Spinal cord (tissue), 10 donors: Measurements from ENCODE around the gene HERC2. TPM values are rescaled to one million over a fixed set of nuclear protein-coding genes. Genes with fewer than 3 reads are reported as not detected.

Experiments
- DNase-seq, 6 donors: peaks; one replicate each; pipeline versions ENCODE4 v3.0.0 to v3.0.0-alpha.2; 2013 to 2015; ENCODE audit warnings: low spot score in 6 of 6, low read depth in 4 of 6
- H3K27ac ChIP-seq: one replicate; pipeline ENCODE4 v1.5.1; 2013; ENCODE audit warnings: low read depth, low read length, control low read depth
- H3K27me3 ChIP-seq: one replicate; pipeline ENCODE4 v1.6.1; 2013; ENCODE audit warnings: low read length; ENCODE audit not compliant: control insufficient read depth, insufficient read depth
- H3K36me3 ChIP-seq: one replicate; pipeline ENCODE4 v1.6.1; 2013; ENCODE audit warnings: low read length; ENCODE audit not compliant: control insufficient read depth, insufficient read depth
- H3K4me1 ChIP-seq: one replicate; pipeline ENCODE4 v1.6.1; 2013; ENCODE audit warnings: low read length; ENCODE audit not compliant: control insufficient read depth, insufficient read depth
- H3K4me3 ChIP-seq: one replicate; pipeline ENCODE4 v1.5.1; 2013; ENCODE audit warnings: low read depth, low read length, control low read depth
- H3K9me3 ChIP-seq: one replicate; pipeline ENCODE4 v1.6.1; 2013; ENCODE audit warnings: low read length; ENCODE audit not compliant: control insufficient read depth, insufficient read depth
- WGBS: methylation state at CpG from one replicate; pipeline ENCODE4 v1.1.5; 2013; ENCODE audit warnings: missing lambda C conversion rate; ENCODE audit not compliant: insufficient coverage; 5-methylcytosine and 5-hydroxymethylcytosine counted together
- polyA plus RNA-seq, 2 donors: library from polyadenylated mRNA; unstranded; fragments of 120-200 nt; gene quantifications; one replicate each; pipeline ENCODE4 v1.2.1, GENCODE V29; 2013; ENCODE audit not compliant: insufficient read length in 2 of 2
- total RNA-seq, 2 donors: library from RNA; depleted of rRNA in 1 of 2; stranded (reverse); fragments of 120-200 nt in 1 of 2; fragments of >200 nt in 1 of 2; gene quantifications; one replicate each; pipeline versions ENCODE4 v1.2.3 to v1.2.4, GENCODE V29; 2013 to 2014
- donor health status: healthy.

HERC2 gene
- total and polyA plus RNA-seq, 4 donors, result 62.9 to 96.2 (median 78.5) TPM

- Histone ChIP-seq H3K4me3 (no peak overlapping the region), H3K27ac (no peak overlapping the region), H3K27me3 (no peaks in the 10 kb centered on the region), H3K4me1 (no peaks in the 10 kb centered on the region), H3K36me3 (peaks cover 11% of the 10 kb centered on the region), H3K9me3 (peaks cover 1% of the 10 kb centered on the region)
- DNase-seq, result no peak
- WGBS, result no CpG with 5 or more reads among the region's 3 CpGs
These were observed 35.9 kb downstream of the HERC2 start for GRCh38 chr15:28286031-28286430.

GRCh38 chr15:28281876-28282275 is 40.1 kb downstream of the HERC2 start:
- Histone ChIP-seq H3K9me3 (no peaks in the 10 kb centered on the region), H3K36me3 (peaks cover 14% of the 10 kb centered on the region), H3K27ac (no peak overlapping the region), H3K4me1 (peaks cover 5% of the 10 kb centered on the region), H3K27me3 (no peaks in the 10 kb centered on the region), H3K4me3 (no peak overlapping the region)
- DNase-seq, result no peak
- 84% methylated on average over 3 of the region's 7 CpGs for WGBS

- H3K9me3 ChIP-seq, result no peaks in the 10 kb centered on the region
These were observed 47.3 kb downstream of the HERC2 start for GRCh38 chr15:28274635-28275034.

GRCh38 chr15:28273873-28274610 is 47.9 kb downstream of the HERC2 start:
- H3K36me3 ChIP-seq, result peaks cover 41% of the 10 kb centered on the region
- H3K4me3 ChIP-seq, result no peak overlapping the region
- H3K9me3 ChIP-seq, result no peaks in the 10 kb centered on the region
- H3K27me3 ChIP-seq, result no peaks in the 10 kb centered on the region
- peak in 1 of 6 donors; percentile 70 for DNase-seq
- peaks cover 5% of the 10 kb centered on the region for H3K4me1 ChIP-seq
- WGBS, result 70% methylated on average over 22 of the region's 27 CpGs
- no peak overlapping the region for H3K27ac ChIP-seq

More at GRCh38 chr15:28274635-28275034, 47.3 kb downstream of the HERC2 start:
- H3K4me3 ChIP-seq, result no peak overlapping the region
- H3K27ac ChIP-seq, result no peak overlapping the region
- H3K36me3 ChIP-seq, result peaks cover 44% of the 10 kb centered on the region
- H3K27me3 ChIP-seq, result no peaks in the 10 kb centered on the region
- DNase-seq, result no peak
- peaks cover 5% of the 10 kb centered on the region for H3K4me1 ChIP-seq
- WGBS, result 99% methylated on average over 11 of the region's 16 CpGs

GRCh38 chr15:28273468-28273867 is 48.5 kb downstream of the HERC2 start:
- Histone ChIP-seq H3K9me3 (no peaks in the 10 kb centered on the region), H3K27me3 (no peaks in the 10 kb centered on the region), H3K4me1 (peaks cover 5% of the 10 kb centered on the region), H3K4me3 (no peak overlapping the region), H3K27ac (no peak overlapping the region), H3K36me3 (peaks cover 44% of the 10 kb centered on the region)
- 20% methylated on average over 5 of the region's 5 CpGs for WGBS
- no peak for DNase-seq

GRCh38 chr15:28272587-28272986 is 49.4 kb downstream of the HERC2 start:
- peaks cover 50% of the 10 kb centered on the region for H3K36me3 ChIP-seq
- 87% methylated on average over 8 of the region's 8 CpGs for WGBS
- no peak overlapping the region for H3K4me3 ChIP-seq
- no peak overlapping the region for H3K27ac ChIP-seq
- H3K27me3 ChIP-seq, result no peaks in the 10 kb centered on the region
- no peaks in the 10 kb centered on the region for H3K9me3 ChIP-seq
- no peak for DNase-seq
- no peaks in the 10 kb centered on the region for H3K4me1 ChIP-seq

- Histone ChIP-seq H3K27ac (no peak overlapping the region), H3K36me3 (peaks cover 55% of the 10 kb centered on the region), H3K4me3 (no peak overlapping the region), H3K27me3 (no peaks in the 10 kb centered on the region), H3K9me3 (no peaks in the 10 kb centered on the region), H3K4me1 (no peaks in the 10 kb centered on the region)
- 99% methylated on average over 8 of the region's 15 CpGs for WGBS
- DNase-seq, result no peak
These were observed 50.2 kb downstream of the HERC2 start for GRCh38 chr15:28271697-28272260.

- no peaks in the 10 kb centered on the region for H3K27me3 ChIP-seq
- H3K4me1 ChIP-seq, result peaks cover 4% of the 10 kb centered on the region
- WGBS, result 67% methylated on average over 8 of the region's 8 CpGs
These were observed 52.9 kb downstream of the HERC2 start for GRCh38 chr15:28269097-28269496.

GRCh38 chr15:28267727-28268126 is 54.3 kb downstream of the HERC2 start:
- H3K36me3 ChIP-seq, result peaks cover 61% of the 10 kb centered on the region

More at GRCh38 chr15:28269097-28269496, 52.9 kb downstream of the HERC2 start:
- H3K4me3 ChIP-seq, result no peak overlapping the region
- no peaks in the 10 kb centered on the region for H3K9me3 ChIP-seq
- H3K36me3 ChIP-seq, result peaks cover 56% of the 10 kb centered on the region
- DNase-seq, result peak in 1 of 6 donors; percentile 55
- H3K27ac ChIP-seq, result no peak overlapping the region

More at GRCh38 chr15:28267727-28268126, 54.3 kb downstream of the HERC2 start:
- Histone ChIP-seq H3K4me3 (no peak overlapping the region), H3K9me3 (no peaks in the 10 kb centered on the region), H3K27me3 (no peaks in the 10 kb centered on the region), H3K27ac (no peak overlapping the region), H3K4me1 (peaks cover 4% of the 10 kb centered on the region)
- DNase-seq, result no peak
